Stimulated activated CD4-positive, alpha-beta T cell treated with anti-CD3 and anti-CD28 coated beads, TNF-alpha, amount 100 ng/mL, for 1 hour (primary cell): ENCODE measurements around the gene NOTCH1.
"Not testable (repeated sequence)": the region's sequence is repeated elsewhere in the genome, so short reads cannot be mapped to it uniquely, and the experiment has no call there.

ENCODE experiments used
- DNase-seq, 3 donors: peaks; one replicate each; pipeline ENCODE4 v3.0.0-alpha.2; 2020; ENCODE audit warnings: low read depth in 3 of 3, low spot score in 1 of 3

Gene NOTCH1

DNA sequence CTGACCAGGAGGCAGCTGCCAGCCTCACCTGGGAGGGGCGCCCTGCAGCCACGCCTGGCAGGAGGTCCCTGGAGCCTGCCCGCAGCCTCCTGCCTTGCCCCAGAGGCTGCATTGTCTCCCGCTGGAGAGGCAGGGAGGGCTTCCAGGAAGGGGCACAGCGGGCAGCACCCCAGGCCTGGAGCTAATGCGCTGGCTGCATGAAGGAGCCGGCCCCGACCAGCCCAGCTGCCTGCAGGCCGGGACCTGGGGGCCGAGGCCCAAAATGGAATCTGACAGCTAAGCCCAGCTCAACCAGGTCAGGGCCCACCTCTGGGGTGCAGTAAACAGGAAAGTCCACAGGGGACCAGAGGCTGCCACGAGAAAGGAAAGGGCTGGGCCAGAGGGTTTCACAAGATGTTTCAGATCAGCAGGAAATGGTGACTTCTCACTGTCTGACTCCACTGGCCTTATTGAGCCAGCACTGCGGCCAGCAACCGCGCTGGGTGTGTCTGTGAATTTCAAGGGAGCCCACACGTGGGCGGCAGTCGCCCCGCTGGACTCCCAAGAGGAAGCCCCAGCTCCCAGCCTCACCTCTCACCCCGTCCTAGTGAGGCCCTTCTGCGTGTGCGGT is 18.6 kb upstream of the NOTCH1 start:
- no peak for DNase-seq

DNA sequence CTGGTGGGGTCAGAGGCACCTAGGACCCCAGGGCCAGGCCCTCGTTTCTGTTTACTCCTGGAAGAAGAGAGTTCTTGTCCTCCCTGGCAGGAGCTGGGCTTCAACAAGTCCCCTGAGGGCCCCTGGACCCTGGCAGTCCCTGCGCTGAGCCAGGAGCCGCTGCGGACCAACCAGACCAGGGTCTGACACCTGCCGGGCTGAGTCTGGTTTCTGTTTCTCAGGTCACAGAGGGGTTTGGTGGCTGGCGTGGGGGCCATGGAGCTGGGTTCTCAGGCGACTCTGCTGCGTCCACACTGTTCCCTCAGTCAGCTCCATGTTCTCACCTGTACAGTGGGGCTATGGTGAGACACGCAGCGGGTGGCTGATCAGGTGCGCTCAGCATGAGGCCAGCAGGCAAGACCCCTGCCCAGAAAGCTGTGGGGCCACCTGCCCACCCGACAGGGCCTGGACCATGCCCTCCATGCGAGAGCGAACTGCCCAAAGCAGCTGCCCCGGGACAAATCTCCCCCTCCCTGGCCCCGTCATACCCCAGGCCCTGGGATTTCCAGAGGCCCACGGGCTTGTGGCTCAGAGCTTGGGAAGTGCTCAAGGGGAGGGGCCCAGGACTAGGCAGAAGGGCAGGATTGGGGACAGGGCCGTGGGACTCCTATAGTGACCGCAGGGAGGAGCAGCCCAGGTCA is 17.9 kb upstream of the NOTCH1 start:
- no peak for DNase-seq

DNA sequence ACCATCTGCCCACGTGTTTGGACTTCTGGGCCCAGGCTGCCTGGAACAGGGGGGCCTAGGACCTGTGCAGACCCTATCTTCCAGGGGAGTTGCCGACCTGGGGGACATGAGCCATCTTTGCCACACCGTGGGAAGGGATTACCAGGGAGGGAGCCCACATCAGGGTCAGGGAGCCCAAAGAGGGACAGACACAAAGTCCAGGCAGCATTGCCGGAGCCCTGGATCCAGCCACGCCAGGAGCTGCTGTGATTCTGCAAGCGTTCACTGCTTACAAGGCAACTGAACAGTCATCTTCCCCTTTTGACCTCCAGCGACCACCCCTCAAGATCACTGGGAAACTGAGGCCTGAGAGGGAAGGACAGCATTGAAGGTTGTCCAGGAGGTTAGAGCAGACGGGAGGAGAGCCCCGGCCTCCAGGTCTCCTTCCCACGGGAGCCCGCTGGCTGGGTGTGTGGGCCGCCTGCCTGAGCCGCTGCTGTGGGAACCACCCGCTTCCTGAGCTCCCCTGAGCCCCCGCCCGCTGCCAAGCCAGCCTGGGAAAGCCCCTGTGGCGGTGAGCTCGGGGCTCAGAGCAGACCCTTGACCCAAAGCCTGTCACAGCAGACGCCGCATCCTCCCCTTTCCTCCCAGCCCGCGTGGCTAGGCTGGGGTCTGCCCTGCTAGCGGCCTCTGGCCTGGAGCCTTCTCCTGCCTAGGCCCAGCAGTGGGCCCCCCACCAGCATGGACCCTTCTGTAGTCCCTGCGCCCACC is 17.1 kb upstream of the NOTCH1 start:
- DNase-seq = no peak

DNA sequence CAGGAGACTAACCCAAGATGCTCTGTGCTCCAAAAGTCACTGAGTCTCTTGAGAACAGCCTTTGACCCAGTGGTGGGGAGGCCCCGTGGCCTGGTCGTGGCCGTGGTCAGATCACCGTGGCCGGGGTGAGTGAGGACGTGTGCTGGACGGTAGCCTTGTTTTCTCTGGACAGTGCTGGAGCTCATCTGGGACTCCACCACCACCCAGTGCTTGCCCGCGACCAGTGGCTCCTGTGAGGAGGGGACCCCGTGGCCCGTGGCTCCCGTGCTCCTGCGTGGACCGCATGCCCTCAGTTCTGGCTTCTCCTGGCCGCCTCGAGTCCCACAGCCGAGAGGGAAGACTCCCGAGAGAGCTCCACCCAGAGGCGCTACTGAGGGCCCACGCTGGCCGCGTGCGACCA is 15.9 kb upstream of the NOTCH1 start:
- no peak for DNase-seq

DNA sequence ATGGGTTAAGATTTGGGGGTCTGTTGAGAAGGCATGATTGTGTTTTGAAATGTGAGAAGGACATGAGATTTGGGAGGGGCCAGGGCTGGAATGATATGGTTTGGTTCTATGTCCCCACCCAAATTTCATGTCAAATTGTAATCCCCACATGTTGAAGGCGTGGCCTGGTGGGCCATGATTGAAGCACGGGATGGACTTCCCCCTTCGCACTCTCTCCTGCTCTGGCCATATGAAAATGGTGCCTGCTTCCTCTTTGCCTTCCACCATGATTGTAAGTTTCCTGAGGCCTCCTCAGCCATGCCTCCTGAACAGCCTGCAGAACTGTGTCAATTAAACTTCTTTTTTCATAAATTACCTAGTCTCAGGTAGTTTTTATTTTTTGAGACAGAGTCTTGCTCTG is 14.7 kb upstream of the NOTCH1 start:
- DNase-seq = no peak

DNA sequence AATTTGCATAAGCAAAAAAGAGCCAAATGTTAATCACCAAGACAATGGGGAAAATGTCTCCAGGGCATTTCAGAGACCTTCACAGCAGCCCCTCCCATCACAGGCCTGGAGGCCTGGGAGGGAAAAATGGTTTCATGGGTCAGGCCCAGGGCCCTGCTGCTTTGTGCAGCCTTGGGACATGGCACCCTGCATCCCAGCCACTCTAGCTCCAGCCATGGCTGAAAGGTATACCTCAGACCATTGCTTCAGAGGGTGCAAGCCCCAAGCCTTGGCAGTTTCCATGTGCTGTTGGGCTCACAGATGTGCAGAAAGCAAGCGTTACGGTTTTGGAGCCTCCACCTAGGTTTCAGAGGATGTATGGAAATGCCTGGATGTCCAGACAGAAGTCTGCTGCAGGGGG is 13.5 kb upstream of the NOTCH1 start:
- not testable (repeated sequence) for DNase-seq

DNA sequence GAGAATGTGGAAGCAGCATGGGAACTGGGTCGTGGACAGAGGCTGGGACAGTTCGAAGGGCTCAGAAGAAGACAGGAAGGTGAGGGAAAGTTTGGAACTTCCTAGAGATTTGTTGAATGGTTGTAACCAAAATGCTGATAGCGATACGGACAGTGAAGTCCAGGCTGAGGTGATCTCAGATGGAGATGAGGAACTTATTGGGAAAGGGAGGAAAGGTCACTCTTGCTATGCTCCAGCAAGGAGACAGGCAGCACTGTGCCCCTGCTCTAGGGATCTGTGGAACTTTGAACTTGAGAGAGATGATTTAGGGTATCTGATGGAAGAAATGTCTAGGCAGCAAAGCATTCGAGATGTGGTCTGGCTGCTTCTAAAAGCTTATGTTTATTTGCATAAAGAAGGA is 13.0 kb upstream of the NOTCH1 start:
- not testable (repeated sequence) for DNase-seq

DNA sequence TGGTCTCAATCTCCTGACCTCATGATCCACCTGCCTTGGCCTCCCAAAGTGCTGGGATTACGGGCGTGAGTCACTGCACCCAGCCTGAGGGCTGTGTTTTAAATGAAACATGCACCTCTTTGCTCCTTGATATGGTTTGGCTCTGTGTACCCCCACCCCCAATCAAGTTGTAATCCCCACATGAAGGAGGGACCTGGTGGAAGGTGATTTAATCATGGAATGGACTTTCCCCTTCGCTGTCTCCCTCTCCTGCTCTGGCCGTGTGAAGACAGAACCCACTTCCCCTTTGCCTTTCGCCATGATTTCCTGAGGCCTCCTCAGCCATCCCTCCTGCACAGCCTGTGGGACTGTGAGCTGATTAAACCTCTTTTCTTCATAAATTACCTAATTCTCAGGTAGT is 12.5 kb upstream of the NOTCH1 start:
- no peak for DNase-seq

DNA sequence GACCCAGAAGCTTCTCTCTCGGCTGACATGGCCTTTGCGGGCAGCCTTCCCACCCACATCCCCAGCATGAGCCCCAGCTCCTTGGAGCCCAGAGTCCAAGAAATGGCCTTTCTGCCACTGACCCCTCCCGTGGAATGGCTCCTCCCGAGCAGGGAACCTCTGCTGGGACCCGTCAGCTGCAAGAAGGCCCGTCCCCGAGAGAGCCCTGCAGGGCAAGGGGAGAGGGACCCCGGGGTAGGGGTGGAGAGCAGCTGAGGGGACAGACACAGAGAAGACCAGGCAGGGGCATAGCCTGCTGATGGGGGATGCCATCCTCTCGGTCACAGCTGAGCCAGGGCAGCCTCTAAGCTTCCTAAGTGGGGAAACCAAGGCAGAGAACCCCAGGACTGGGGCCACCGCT is 11.2 kb upstream of the NOTCH1 start:
- DNase-seq = no peak

DNA sequence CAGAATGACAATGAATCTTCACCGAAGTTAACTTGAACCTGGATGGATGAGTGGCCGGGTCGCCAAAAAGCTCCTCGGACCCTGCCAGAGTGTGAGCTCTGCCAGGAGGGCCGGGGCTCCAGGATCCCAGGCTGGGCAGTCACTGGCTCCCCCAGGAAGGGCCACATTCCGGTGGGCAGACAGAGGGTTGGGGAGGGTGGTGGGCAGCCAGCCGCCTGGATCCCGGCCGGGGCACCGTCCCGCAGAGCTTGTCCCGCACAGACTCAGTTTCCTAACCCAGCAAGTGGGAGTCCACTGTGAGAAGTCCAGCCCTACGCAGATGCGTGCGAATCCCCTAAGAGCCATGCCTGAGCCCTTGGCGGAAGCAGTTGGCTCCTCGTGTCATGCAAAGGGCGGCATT is 10.3 kb upstream of the NOTCH1 start:
- no peak for DNase-seq

DNA sequence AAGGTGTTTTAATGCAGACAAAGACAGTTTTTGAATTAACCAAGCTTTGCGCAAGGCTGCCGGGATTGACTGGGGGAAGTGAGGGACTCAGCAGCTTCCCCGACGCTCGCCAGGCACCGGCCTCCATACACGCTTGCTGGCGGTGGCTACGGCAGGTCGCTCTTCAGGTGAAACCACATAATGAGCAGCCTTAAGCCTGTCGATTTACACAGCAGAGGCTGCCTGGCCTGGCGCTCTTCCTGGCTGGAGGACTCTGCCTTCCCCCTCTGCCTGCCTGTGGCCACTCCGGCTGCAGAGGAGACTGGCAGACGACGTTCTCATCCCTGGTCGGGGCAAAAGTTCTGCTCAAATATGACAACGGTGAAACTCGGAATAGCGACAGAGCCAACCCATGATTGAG is 9.0 kb upstream of the NOTCH1 start:
- no peak for DNase-seq

DNA sequence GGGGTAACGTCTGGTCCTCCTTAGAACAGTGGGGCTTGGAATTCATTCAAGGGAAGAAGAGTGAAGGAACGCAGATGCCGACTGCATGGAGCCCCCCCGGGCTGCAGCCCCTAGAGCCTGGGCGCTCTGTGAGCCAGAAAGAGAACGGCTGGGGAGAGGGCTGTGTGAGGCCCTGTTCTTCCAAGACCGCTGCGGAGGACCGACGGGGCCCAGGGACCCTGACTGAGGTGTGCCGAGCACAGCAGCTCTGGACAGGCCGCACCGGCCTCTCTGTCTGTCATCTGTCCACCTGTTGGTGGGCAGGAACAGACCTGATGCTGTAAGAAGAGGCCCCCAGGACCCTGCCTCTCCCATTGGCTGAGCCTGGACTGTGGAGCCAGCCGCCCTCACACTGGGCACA is 7.7 kb upstream of the NOTCH1 start:
- DNase-seq = no peak

DNA sequence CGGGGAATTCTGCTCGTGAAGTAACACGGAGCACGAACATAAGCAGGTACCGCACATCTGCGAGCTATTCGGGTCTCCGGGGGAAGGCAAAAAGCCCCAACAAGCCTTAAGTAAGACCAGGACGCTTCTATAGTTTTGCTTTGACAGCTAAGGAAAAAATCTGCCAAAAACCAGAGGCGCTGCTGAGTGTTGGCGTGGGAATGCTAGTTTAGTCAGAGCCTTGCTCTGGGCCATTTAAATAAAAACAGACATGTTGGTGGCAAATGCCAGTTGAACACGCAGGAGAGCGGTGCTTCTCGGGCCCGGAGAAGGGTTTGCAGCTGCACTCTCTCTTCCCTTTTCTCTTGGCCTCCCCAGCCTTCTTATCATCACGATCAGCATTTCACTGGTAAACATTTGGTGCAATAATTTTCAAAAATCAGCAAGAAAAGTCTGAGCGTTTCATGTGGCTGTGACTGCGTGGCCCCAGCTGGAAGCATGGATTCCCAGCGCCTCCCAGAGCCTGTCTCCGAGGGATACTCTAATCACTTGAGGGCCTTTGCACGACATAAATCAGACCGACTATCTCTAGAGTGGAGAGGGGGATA is 6.4 kb upstream of the NOTCH1 start:
- no peak for DNase-seq

DNA sequence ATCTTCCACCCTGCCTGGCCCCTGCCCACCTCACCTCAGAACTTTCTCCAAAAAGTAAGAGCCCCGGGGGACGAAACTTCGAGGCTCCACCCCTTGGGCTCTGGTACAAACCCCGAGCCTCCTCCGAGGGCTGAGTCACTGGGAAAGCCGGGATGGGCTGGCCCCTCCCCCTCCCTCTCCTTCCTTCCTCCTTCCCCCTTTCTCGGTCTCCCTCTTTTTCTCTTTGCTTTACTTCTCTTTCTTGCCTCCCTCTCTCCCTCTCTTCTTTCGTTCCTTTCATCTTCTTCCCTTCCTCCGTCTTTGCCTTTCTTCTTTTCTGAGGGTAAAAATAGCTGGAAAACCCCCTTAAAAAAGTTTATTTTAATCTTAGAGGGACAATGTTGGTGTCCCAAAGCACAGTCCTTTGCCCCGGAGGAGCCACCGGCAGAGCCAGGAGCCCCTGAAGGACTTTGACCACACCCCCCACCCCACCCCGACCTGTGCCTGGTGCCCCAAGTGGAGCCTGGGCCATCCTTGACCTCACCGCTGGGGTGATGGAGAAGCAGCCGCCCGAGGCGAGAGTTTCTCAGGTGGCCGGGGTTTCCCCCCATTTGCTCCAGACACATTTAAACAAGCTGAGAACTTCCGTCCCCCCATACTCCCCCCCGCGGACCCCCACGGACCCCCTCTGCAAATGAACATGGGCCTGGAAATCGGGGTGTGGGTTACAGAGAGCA is 5.7 kb upstream of the NOTCH1 start:
- DNase-seq = no peak

DNA sequence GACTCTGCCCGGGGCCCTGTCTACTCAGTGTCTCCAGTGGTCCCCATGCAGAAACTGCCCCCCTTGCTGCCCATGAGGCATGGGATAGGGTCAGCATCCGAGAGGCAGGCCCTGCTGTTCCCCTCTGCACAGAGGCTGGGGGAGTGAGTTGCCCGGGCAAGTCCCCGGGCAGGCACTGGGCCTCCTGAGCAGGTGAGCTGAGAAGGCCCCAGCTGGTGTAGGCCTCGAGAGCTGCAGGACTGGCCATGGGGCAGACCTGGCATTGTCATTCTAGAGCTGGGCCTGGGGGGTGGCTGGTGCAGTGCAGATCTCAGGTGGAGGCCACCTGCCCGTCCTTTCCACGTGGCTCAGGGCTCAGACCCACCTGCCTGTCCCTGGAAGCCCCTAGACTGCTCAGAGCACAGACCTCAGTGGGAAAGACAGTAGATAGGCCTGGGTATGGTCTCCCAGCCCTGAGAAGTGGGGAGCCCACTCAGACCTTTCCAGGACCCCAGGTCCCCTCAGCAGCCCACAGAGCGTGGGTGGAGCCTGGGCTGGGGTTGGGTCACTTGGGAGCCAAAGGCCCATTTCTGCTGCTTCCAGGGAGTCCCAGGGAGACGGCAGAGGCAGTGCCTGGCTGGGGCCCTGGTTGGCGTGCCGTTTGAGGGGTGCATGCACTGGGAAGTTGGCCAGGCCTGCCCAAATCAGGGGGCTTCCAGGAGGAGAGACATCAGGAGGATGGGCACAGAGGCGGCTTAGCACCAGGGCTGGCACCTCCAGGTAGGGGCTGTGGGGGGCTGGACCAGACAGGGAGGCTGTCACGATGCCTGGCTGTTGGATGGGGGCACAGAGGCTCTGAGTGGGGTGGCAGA is 4.8 kb upstream of the NOTCH1 start:
- DNase-seq = no peak

DNA sequence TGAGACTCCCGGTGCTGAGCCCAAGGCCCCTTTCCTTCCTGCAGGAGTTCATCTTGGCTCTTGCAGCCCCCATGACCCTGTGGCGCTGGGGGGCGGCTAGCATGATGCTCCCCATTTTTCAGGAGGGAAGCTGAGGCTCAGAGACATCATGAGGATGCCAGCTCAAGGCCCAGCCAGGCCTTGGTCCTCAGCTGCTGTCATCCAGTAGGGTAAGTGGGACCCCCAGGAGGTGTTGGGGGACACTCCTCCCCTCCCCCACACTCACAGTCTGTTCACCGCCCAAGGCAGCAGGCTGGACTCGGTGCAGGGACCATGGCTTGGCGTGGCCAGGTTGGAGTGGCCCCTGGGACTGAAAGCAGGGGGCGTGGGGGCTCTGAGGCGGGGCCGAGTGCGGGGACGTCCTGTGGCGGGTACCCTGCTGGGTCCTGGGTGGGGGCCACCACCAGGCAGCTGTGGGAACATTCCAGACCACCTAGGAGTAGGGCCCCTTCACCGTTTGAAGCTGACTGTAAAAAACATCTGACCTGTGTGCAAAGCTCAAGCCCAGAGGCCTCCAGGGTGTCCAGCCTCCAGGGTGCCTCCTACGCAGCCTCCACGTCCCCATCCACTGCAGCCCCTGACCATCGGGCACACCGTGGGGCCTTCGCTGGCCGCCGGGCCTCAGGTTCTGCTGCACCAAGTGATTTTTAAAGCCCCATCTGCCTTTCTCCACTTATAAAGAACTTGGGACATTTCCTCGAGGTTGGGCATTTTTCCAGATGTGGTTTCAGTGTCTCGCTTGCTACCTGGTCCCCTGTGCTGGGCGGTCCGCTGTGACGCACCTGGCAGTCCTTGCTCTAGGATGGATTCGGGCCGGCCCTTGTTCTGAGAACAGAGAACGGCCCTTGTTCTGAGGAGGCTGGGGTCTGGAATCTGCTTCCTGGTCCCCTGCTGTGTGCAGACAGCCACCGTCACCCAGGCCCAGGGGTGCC is 3.4 kb upstream of the NOTCH1 start:
- DNase-seq = no peak

DNA sequence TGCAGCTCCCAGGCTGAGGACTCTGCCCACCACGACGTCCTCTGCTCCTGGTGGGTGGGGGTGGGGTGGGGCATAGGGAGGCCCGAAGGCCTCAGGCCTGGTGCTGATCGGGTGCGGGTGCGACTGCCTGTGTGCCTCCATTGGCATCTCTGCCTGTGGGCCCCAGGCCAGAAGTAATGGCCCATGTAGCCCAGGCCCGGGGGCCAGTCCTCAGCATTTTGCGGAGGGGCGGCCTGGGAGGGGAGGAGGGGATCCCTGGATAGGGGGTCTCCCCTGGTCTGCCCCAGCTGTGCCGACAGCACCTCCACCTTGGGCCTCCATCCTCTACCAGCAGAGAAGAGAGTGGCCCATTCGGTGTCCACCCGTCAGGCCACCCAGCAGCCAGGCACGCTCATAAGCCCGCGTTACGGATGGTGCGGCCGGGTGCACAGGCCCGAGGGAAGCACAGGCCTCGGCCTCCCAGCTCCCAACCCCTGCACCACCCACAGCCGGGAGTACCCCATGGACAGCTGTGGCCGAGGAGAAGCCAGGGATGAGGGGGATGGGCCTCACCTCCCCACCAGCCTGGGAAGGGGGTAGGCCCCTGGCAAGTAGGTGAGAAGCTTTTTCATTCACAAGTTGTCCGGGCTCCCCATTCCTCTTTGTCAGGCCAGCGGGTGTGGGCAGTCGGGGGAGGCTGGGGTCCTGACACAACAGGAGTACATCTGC is 1.8 kb upstream of the NOTCH1 start:
- DNase-seq = no peak

DNA sequence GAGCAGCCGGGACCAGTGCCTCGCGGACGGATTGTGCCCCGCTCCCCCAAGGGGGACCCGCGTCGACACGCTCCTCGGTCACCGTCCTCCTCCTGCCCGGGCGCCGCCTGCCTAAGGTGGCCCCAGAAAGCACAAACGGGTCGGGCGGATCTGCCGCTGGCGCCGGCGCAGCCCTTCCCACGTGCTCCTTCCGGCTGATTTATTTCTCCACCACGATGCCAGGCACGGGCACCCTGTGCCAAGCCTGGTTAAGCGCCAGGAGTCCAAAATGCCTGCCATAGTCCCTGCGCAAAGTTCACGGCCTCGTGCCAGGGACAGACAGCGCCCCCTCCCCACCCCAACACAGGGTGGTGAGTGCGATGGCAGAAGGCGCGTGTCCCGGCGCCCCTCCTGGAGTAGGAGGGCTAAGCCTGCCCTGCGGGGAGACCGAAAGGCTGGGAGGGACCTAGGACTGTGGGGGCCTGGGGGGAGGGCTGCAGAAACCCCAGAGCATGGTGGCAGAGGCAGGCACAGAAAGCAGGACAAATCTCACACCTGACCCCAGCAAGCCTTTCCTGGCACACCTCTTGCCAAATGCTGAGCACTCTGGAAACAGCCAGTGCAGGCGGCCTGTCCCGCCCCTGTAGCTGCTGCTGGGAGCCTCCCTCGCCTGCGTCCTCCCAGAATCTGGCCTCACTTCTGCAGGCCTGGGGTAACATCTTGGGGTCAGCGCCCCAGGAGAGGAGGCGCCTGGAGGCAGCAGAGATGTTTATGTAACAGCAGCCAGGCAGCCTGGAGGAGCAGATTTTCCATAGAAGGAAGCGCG is 1.1 kb upstream of the NOTCH1 start:
- peak in 1 of 3 donors; percentile 39 for DNase-seq
